ENCODE results near the gene TBL3.

GRCh38 chr16:1933097-1933661, 38.7 kb upstream of the TBL3 start:
- TF ChIP-seq POLR2A (IDR thresholded peaks at IDR 0.05): no peak
- TF ChIP-seq, protein P1, sequence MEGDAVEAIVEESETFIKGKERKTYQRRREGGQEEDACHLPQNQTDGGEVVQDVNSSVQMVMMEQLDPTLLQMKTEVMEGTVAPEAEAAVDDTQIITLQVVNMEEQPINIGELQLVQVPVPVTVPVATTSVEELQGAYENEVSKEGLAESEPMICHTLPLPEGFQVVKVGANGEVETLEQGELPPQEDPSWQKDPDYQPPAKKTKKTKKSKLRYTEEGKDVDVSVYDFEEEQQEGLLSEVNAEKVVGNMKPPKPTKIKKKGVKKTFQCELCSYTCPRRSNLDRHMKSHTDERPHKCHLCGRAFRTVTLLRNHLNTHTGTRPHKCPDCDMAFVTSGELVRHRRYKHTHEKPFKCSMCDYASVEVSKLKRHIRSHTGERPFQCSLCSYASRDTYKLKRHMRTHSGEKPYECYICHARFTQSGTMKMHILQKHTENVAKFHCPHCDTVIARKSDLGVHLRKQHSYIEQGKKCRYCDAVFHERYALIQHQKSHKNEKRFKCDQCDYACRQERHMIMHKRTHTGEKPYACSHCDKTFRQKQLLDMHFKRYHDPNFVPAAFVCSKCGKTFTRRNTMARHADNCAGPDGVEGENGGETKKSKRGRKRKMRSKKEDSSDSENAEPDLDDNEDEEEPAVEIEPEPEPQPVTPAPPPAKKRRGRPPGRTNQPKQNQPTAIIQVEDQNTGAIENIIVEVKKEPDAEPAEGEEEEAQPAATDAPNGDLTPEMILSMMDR (IDR thresholded peaks at IDR 0.05): no peak

Data from right lobe of liver (tissue), 4 donors.